ENCODE results near the gene PTPRN2. TPM values are rescaled to one million over a fixed set of nuclear protein-coding genes. Genes with fewer than 3 reads are reported as not detected.

The PTPRN2 gene
- polyA plus RNA-seq, 2 donors = 0.37 to 0.40 TPM

GRCh38 chr7:157634401-157635147 is 953.0 kb downstream of the PTPRN2 start:
- Histone ChIP-seq H3K27ac (ENCODE audit: low read depth in 2 of 2, low read length in 1 of 2) (no peak overlapping the region), H3K27me3 (ENCODE audit: control insufficient read depth in 1 of 2, insufficient read depth in 2 of 2, low read length in 2 of 2) (no peaks in the 10 kb centered on the region), H3K9me3 (ENCODE audit: control insufficient read depth in 2 of 2, insufficient read depth in 1 of 2, low read depth in 1 of 2, low read length in 1 of 2) (peaks cover 2 to 3% of the 10 kb centered on the region in 2 donors), H3K4me3 (ENCODE audit: low read depth in 1 of 2, low read length in 2 of 2) (no peak overlapping the region), H3K36me3 (ENCODE audit: control insufficient read depth in 2 of 2, insufficient read depth in 2 of 2, low read length in 1 of 2) (no peaks in the 10 kb centered on the region), H3K4me1 (ENCODE audit: control insufficient read depth in 2 of 2, insufficient read depth in 2 of 2, low read length in 1 of 2) (no peaks in the 10 kb centered on the region)
- WGBS, 2 donors = 91 to 93% methylated on average over 24 of the region's 24 CpGs

DNA sequence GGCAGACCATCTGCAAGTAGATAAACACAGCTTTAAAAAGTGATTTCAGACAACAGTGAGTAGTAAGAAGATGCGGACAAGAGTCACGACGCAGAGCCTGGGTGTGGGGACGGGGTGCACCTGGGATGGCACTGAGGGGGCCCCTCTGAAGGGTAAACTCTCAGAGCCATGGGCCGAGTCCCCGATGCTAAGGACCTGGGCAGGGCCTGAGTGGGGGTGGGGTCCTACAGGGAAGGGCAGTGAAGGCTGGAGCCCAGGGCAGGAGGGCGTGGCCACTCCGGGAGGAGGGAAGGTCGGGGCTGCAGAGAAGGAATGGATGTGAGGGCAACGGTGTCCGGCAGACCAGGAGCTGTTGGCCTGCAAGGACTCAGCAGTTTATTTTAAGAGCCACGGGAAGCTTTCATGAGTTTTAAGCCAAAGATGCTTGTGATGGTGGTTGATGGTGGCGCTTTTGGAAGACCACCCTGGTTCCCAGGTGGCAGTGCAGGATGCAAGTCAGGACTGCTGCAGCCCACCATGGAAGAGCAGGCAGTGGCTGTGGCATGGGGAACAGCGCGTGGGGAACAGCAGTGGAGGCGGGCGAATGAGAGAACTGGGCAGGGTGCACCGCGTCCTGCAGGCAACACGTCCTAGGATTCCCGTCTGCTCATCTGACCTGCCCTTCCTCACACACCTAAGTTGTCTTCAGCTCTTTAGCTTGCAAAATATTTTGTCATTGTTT is 954.0 kb downstream of the PTPRN2 start:
- H3K4me1 ChIP-seq (ENCODE audit: control insufficient read depth in 2 of 2, insufficient read depth in 2 of 2, low read length in 1 of 2) = no peaks in the 10 kb centered on the region
- H3K9me3 ChIP-seq (ENCODE audit: control insufficient read depth in 2 of 2, insufficient read depth in 1 of 2, low read depth in 1 of 2, low read length in 1 of 2) = no peaks in the 10 kb centered on the region
- WGBS, 2 donors = 77 to 78% methylated on average over 21 of the region's 21 CpGs
- H3K4me3 ChIP-seq (ENCODE audit: low read depth in 1 of 2, low read length in 2 of 2) = no peak overlapping the region
- H3K27ac ChIP-seq (ENCODE audit: low read depth in 2 of 2, low read length in 1 of 2) = no peak overlapping the region
- no peaks in the 10 kb centered on the region for H3K36me3 ChIP-seq (ENCODE audit: control insufficient read depth in 2 of 2, insufficient read depth in 2 of 2, low read length in 1 of 2)
- H3K27me3 ChIP-seq (ENCODE audit: control insufficient read depth in 1 of 2, insufficient read depth in 2 of 2, low read length in 2 of 2) = no peaks in the 10 kb centered on the region

DNA sequence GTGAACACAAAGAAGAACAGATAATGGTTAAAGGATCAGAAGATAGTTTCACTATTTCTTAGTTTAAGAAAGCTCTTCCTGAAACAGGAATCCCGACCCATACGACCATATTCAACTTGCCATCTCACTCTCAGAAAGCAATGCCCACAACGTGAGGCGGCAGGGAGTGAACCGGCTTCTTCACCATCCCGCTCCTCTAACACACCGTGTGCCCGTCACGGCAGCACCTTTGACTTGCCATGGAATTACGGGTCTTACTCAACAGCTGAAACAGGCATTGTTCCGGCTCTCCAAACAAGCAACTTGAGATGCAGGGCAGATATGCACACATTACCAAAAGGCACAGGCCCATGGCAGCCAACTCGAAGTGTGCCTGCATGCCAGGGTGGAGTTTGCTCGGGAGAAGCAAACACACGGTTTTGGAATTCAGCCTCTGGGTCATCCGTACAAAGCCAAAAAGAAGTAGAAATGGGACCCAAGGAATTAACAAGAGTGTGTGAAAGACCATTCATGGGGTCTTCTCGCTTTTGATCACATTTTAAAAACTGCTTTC is 957.2 kb downstream of the PTPRN2 start:
- 76 to 82% methylated on average over 16 of the region's 16 CpGs for WGBS, 2 donors
- Histone ChIP-seq H3K9me3 (ENCODE audit: control insufficient read depth in 2 of 2, insufficient read depth in 1 of 2, low read depth in 1 of 2, low read length in 1 of 2) (no peaks in the 10 kb centered on the region), H3K4me3 (ENCODE audit: low read depth in 1 of 2, low read length in 2 of 2) (no peak overlapping the region), H3K27ac (ENCODE audit: low read depth in 2 of 2, low read length in 1 of 2) (no peak overlapping the region), H3K36me3 (ENCODE audit: control insufficient read depth in 2 of 2, insufficient read depth in 2 of 2, low read length in 1 of 2) (no peaks in the 10 kb centered on the region), H3K4me1 (ENCODE audit: control insufficient read depth in 2 of 2, insufficient read depth in 2 of 2, low read length in 1 of 2) (no peaks in the 10 kb centered on the region), H3K27me3 (ENCODE audit: control insufficient read depth in 1 of 2, insufficient read depth in 2 of 2, low read length in 2 of 2) (peaks cover 0 to 4% of the 10 kb centered on the region in 2 donors)

- H3K27ac ChIP-seq (ENCODE audit: low read depth in 2 of 2, low read length in 1 of 2) = no peak overlapping the region
- H3K4me1 ChIP-seq (ENCODE audit: control insufficient read depth in 2 of 2, insufficient read depth in 2 of 2, low read length in 1 of 2) = no peaks in the 10 kb centered on the region
- 92 to 94% methylated on average over 12 of the region's 12 CpGs for WGBS, 2 donors
- H3K9me3 ChIP-seq (ENCODE audit: control insufficient read depth in 2 of 2, insufficient read depth in 1 of 2, low read depth in 1 of 2, low read length in 1 of 2) = no peaks in the 10 kb centered on the region
- H3K27me3 ChIP-seq (ENCODE audit: control insufficient read depth in 1 of 2, insufficient read depth in 2 of 2, low read length in 2 of 2) = peaks cover 0 to 4% of the 10 kb centered on the region in 2 donors
- H3K4me3 ChIP-seq (ENCODE audit: low read depth in 1 of 2, low read length in 2 of 2) = no peak overlapping the region
- no peaks in the 10 kb centered on the region for H3K36me3 ChIP-seq (ENCODE audit: control insufficient read depth in 2 of 2, insufficient read depth in 2 of 2, low read length in 1 of 2)
Measured at GRCh38 chr7:157628456-157628855, 959.2 kb downstream of the PTPRN2 start.

- no peak overlapping the region for H3K27ac ChIP-seq (ENCODE audit: low read depth in 2 of 2, low read length in 1 of 2)
- 82 to 89% methylated on average over 8 of the region's 8 CpGs for WGBS, 2 donors
- no peak overlapping the region for H3K4me3 ChIP-seq (ENCODE audit: low read depth in 1 of 2, low read length in 2 of 2)
- no peaks in the 10 kb centered on the region for H3K9me3 ChIP-seq (ENCODE audit: control insufficient read depth in 2 of 2, insufficient read depth in 1 of 2, low read depth in 1 of 2, low read length in 1 of 2)
- no peaks in the 10 kb centered on the region for H3K36me3 ChIP-seq (ENCODE audit: control insufficient read depth in 2 of 2, insufficient read depth in 2 of 2, low read length in 1 of 2)
- H3K27me3 ChIP-seq (ENCODE audit: control insufficient read depth in 1 of 2, insufficient read depth in 2 of 2, low read length in 2 of 2) = peaks cover 0 to 4% of the 10 kb centered on the region in 2 donors
- no peaks in the 10 kb centered on the region for H3K4me1 ChIP-seq (ENCODE audit: control insufficient read depth in 2 of 2, insufficient read depth in 2 of 2, low read length in 1 of 2)
Measured at GRCh38 chr7:157627646-157628045, 960.0 kb downstream of the PTPRN2 start.

DNA sequence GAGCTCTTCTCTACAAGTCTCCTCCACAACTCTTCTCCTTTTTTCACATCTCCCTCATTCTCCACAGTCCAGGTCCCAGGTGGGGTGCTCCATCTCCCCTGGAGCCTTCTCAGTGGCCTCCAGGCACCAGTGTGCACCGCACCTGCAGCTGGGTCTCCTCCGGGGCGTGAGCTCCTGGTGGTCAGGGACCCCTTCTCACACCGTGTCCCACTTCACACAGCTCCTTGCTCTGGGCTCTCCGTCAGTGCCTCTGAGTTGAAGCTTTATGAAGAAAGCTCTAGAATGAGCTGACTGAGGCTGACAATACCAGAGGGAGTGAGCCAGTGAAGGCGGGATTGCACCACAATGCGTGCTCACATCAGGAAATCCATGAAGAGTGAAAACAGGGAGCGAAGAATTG is 960.6 kb downstream of the PTPRN2 start:
- H3K27me3 ChIP-seq (ENCODE audit: control insufficient read depth in 1 of 2, insufficient read depth in 2 of 2, low read length in 2 of 2) = peaks cover 0 to 4% of the 10 kb centered on the region in 2 donors
- WGBS, 2 donors = 88 to 90% methylated on average over 8 of the region's 8 CpGs
- H3K4me1 ChIP-seq (ENCODE audit: control insufficient read depth in 2 of 2, insufficient read depth in 2 of 2, low read length in 1 of 2) = no peaks in the 10 kb centered on the region
- no peak overlapping the region for H3K4me3 ChIP-seq (ENCODE audit: low read depth in 1 of 2, low read length in 2 of 2)
- no peaks in the 10 kb centered on the region for H3K36me3 ChIP-seq (ENCODE audit: control insufficient read depth in 2 of 2, insufficient read depth in 2 of 2, low read length in 1 of 2)
- H3K9me3 ChIP-seq (ENCODE audit: control insufficient read depth in 2 of 2, insufficient read depth in 1 of 2, low read depth in 1 of 2, low read length in 1 of 2) = no peaks in the 10 kb centered on the region
- H3K27ac ChIP-seq (ENCODE audit: low read depth in 2 of 2, low read length in 1 of 2) = no peak overlapping the region

GRCh38 chr7:157625973-157626742 is 961.5 kb downstream of the PTPRN2 start:
- H3K4me3 ChIP-seq (ENCODE audit: low read depth in 1 of 2, low read length in 2 of 2) = no peak overlapping the region
- no peaks in the 10 kb centered on the region for H3K9me3 ChIP-seq (ENCODE audit: control insufficient read depth in 2 of 2, insufficient read depth in 1 of 2, low read depth in 1 of 2, low read length in 1 of 2)
- no peaks in the 10 kb centered on the region for H3K36me3 ChIP-seq (ENCODE audit: control insufficient read depth in 2 of 2, insufficient read depth in 2 of 2, low read length in 1 of 2)
- 58 to 69% methylated on average over 11 of the region's 11 CpGs for WGBS, 2 donors
- no peak overlapping the region for H3K27ac ChIP-seq (ENCODE audit: low read depth in 2 of 2, low read length in 1 of 2)
- H3K4me1 ChIP-seq (ENCODE audit: control insufficient read depth in 2 of 2, insufficient read depth in 2 of 2, low read length in 1 of 2) = no peaks in the 10 kb centered on the region
- peaks cover 0 to 4% of the 10 kb centered on the region in 2 donors for H3K27me3 ChIP-seq (ENCODE audit: control insufficient read depth in 1 of 2, insufficient read depth in 2 of 2, low read length in 2 of 2)

- no peaks in the 10 kb centered on the region for H3K36me3 ChIP-seq (ENCODE audit: control insufficient read depth in 2 of 2, insufficient read depth in 2 of 2, low read length in 1 of 2)
- H3K27me3 ChIP-seq (ENCODE audit: control insufficient read depth in 1 of 2, insufficient read depth in 2 of 2, low read length in 2 of 2) = peaks cover 0 to 4% of the 10 kb centered on the region in 2 donors
- no peak overlapping the region for H3K4me3 ChIP-seq (ENCODE audit: low read depth in 1 of 2, low read length in 2 of 2)
- H3K4me1 ChIP-seq (ENCODE audit: control insufficient read depth in 2 of 2, insufficient read depth in 2 of 2, low read length in 1 of 2) = no peaks in the 10 kb centered on the region
- H3K9me3 ChIP-seq (ENCODE audit: control insufficient read depth in 2 of 2, insufficient read depth in 1 of 2, low read depth in 1 of 2, low read length in 1 of 2) = no peaks in the 10 kb centered on the region
- H3K27ac ChIP-seq (ENCODE audit: low read depth in 2 of 2, low read length in 1 of 2) = no peak overlapping the region
- WGBS, 2 donors = 85 to 93% methylated on average over 7 of the region's 7 CpGs
Measured at GRCh38 chr7:157623556-157623955, 964.1 kb downstream of the PTPRN2 start.

GRCh38 chr7:157622408-157623205 is 965.0 kb downstream of the PTPRN2 start:
- H3K9me3 ChIP-seq (ENCODE audit: control insufficient read depth in 2 of 2, insufficient read depth in 1 of 2, low read depth in 1 of 2, low read length in 1 of 2) = no peaks in the 10 kb centered on the region
- peaks cover 0 to 4% of the 10 kb centered on the region in 2 donors for H3K27me3 ChIP-seq (ENCODE audit: control insufficient read depth in 1 of 2, insufficient read depth in 2 of 2, low read length in 2 of 2)
- H3K27ac ChIP-seq (ENCODE audit: low read depth in 2 of 2, low read length in 1 of 2) = no peak overlapping the region

More at GRCh38 chr7:157622408-157623205, 965.0 kb downstream of the PTPRN2 start:
- H3K36me3 ChIP-seq (ENCODE audit: control insufficient read depth in 2 of 2, insufficient read depth in 2 of 2, low read length in 1 of 2) = no peaks in the 10 kb centered on the region
- 86 to 88% methylated on average over 28 of the region's 28 CpGs for WGBS, 2 donors
- H3K4me3 ChIP-seq (ENCODE audit: low read depth in 1 of 2, low read length in 2 of 2) = no peak overlapping the region
- H3K4me1 ChIP-seq (ENCODE audit: control insufficient read depth in 2 of 2, insufficient read depth in 2 of 2, low read length in 1 of 2) = no peaks in the 10 kb centered on the region
